SU-DHL-6 (cell line): ENCODE measurements around the gene EPHA6.
"Not testable (repeated sequence)": the region's sequence is repeated elsewhere in the genome, so short reads cannot be mapped to it uniquely, and the experiment has no call there.

Source experiments
- H2AFZ ChIP-seq: fragments of 200-600 bp; sonication (generic); 2 replicates; pipeline ENCODE4 v1.6.1; 2014; ENCODE audit warnings: low read depth, mild to moderate bottlenecking, moderate library complexity, mixed read lengths, antibody characterized with exemption, low read length; ENCODE audit not compliant: severe bottlenecking
- H3F3A ChIP-seq: fragments of 200-600 bp; shearing (Covaris generic); 2 replicates; pipeline ENCODE4 v1.6.0; 2016; ENCODE audit warnings: antibody characterized with exemption, mild to moderate bottlenecking; ENCODE audit not compliant: insufficient read depth
- H3K27ac ChIP-seq: fragments of 200-600 bp; sonication (generic); 2 replicates; pipeline ENCODE4 v1.5.1; 2016; ENCODE audit warnings: low read depth, mild to moderate bottlenecking, low read length, moderate library complexity, mixed read lengths
- H3K27me3 ChIP-seq: fragments of 200-600 bp; sonication (generic), shearing (Covaris generic); 2 replicates; pipeline ENCODE4 v1.6.0; 2014; ENCODE audit warnings: mild to moderate bottlenecking, low read length
- H3K36me3 ChIP-seq: fragments of 200-600 bp; sonication (generic); 2 replicates; pipeline ENCODE4 v1.6.1; 2014; ENCODE audit warnings: mild to moderate bottlenecking, low read length, mixed read lengths
- H3K4me2 ChIP-seq: fragments of 300-600, 200-600 bp; shearing (Covaris generic), sonication (generic); 2 replicates; pipeline ENCODE4 v1.6.0; 2014; ENCODE audit warnings: low read length, low read depth, mild to moderate bottlenecking; ENCODE audit not compliant: poor library complexity, severe bottlenecking
- H3K4me3 ChIP-seq: fragments of 200-600 bp; sonication (generic); 2 replicates; pipeline ENCODE4 v1.5.1; 2014; ENCODE audit warnings: antibody characterized with exemption, low read length, mild to moderate bottlenecking, mixed read lengths; ENCODE audit not compliant: insufficient read depth, poor library complexity, severe bottlenecking
- H3K79me2 ChIP-seq: fragments of 200-600 bp; sonication (generic); 2 replicates; pipeline ENCODE4 v1.6.1; 2014; ENCODE audit warnings: mild to moderate bottlenecking, low read length, moderate library complexity; ENCODE audit not compliant: insufficient read depth
- H3K9ac ChIP-seq: fragments of 200-600 bp; sonication (generic); 2 replicates; pipeline ENCODE4 v1.7.0; 2014; ENCODE audit warnings: mild to moderate bottlenecking, low read length
- H3K9me2 ChIP-seq: fragments of 200-600 bp; sonication (generic); replicated peaks from 2 replicates; pipeline ENCODE4 v1.6.1; 2014; ENCODE audit warnings: low read length; ENCODE audit not compliant: insufficient read depth
- H3K9me3 ChIP-seq: fragments of 200-600 bp; sonication (generic); 2 replicates; pipeline ENCODE4 v1.6.1; 2014; ENCODE audit warnings: low read length, mixed read lengths; ENCODE audit not compliant: insufficient read depth
- H4K20me1 ChIP-seq: fragments of 200-600 bp; sonication (generic); 2 replicates; pipeline ENCODE4 v1.6.1; 2014; ENCODE audit warnings: low read depth, mild to moderate bottlenecking, antibody characterized with exemption, low read length, moderate library complexity, mixed read lengths
- EZH2phosphoT487 ChIP-seq: fragments of 200-600 bp; sonication (generic), shearing (Covaris generic); conservative IDR thresholded peaks from 2 replicates; pipeline ENCODE4 v1.6.1; 2018; ENCODE audit warnings: mild to moderate bottlenecking, antibody characterized with exemption, low read length, moderate library complexity, mixed read lengths
- TF ChIP-seq, protein P1 (sequence below): fragments of 200-600 bp; sonication (generic); IDR thresholded peaks from one replicate; pipeline ENCODE4 v1.5.1; 2017; ENCODE audit warnings: antibody characterized with exemption, mild to moderate bottlenecking, low read length, moderate library complexity; ENCODE audit not compliant: insufficient read depth, poor library complexity, severe bottlenecking

Gene EPHA6

DNA sequence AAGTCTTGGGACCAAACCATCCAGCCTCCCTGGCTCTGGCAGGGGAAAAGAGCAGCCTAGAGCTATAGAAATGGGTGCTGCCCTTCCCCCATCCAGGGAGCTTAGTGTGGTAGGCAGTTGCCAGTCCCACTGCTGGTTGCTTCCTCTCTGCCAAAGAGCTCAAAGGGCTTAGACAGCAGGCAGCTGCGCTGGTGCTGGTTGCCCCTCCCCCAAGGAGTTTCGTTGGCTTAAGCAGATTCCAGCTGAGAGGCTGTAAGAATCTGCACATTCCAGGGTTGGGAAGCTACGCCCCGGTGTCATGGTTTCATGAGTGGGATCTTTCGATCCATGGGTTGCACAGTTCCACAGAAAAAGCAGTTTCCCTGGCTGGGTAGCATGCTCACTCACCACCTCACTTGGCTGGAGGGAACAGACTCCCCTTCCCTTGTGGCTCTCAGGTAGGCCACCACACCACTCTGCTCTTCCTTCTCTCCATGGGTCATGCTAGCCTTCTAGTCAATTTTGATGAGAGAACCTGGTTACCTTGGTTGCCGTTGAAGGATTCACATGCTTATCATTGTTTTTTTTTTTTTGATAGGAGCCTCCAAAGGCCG lies 195.1 kb downstream of the EPHA6 start:
- Histone ChIP-seq H3K27ac (no peak overlapping the region), H2AFZ (no peak overlapping the region), H3K79me2 (no peaks in the 10 kb centered on the region), H3K27me3 (no peaks in the 10 kb centered on the region), H3K9me3 (peaks cover 8% of the 10 kb centered on the region; the same call in 1 of the 2 replicates), H3K4me3 (no peak overlapping the region), H3K9ac (no peak overlapping the region), H3K9me2 (no peaks in the 10 kb centered on the region), H4K20me1 (no peaks in the 10 kb centered on the region), H3K4me2 (no peak overlapping the region), H3F3A (no peaks in the 10 kb centered on the region), H3K36me3 (no peaks in the 10 kb centered on the region)
- TF ChIP-seq, protein P1, sequence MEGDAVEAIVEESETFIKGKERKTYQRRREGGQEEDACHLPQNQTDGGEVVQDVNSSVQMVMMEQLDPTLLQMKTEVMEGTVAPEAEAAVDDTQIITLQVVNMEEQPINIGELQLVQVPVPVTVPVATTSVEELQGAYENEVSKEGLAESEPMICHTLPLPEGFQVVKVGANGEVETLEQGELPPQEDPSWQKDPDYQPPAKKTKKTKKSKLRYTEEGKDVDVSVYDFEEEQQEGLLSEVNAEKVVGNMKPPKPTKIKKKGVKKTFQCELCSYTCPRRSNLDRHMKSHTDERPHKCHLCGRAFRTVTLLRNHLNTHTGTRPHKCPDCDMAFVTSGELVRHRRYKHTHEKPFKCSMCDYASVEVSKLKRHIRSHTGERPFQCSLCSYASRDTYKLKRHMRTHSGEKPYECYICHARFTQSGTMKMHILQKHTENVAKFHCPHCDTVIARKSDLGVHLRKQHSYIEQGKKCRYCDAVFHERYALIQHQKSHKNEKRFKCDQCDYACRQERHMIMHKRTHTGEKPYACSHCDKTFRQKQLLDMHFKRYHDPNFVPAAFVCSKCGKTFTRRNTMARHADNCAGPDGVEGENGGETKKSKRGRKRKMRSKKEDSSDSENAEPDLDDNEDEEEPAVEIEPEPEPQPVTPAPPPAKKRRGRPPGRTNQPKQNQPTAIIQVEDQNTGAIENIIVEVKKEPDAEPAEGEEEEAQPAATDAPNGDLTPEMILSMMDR: no peak
- no peak for TF ChIP-seq EZH2phosphoT487

DNA sequence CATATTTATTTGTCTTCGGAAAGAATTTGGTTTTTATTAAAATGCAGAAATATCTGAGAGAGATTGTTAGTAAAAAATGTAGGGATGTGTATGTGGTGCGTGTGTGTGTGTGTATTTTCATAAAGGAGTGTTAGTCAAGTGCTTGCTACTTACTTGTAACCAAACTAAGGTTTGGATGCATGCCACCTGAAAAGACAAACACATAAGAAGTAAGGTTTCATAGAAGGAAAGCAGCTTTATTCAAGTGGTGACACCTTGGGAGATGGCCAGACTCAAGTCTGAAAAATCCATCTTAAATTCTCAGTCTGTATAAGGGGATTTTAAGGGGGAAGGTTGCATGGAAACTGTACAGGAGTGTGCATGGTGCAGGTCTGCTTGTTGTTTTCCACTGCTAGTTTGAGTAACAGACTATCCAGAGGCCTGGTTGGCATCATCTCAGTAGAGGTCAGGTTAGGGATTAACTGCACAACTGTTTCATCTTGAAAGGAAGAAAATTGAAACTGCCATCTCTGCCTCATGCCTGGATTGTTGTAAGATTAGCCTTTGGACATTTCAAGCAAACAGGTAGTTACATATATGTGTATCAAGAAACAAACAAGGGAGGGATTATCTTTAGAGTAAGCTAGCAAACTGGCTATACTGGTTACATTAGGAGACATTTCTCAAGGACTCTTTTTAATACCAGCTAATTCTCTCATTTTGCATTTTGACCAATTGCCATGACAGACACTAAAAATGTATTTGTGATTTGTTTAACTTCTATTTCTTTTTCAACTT lies 196.7 kb downstream of the EPHA6 start:
- H3K4me3 ChIP-seq: no peak overlapping the region
- peaks cover 8% of the 10 kb centered on the region; the same call in 1 of the 2 replicates for H3K9me3 ChIP-seq
- H4K20me1 ChIP-seq: no peaks in the 10 kb centered on the region
- no peak overlapping the region for H3K27ac ChIP-seq
- no peaks in the 10 kb centered on the region for H3K9me2 ChIP-seq
- TF ChIP-seq, protein P1: no peak
- TF ChIP-seq EZH2phosphoT487: no peak
- no peaks in the 10 kb centered on the region for H3K79me2 ChIP-seq
- no peak overlapping the region for H3K4me2 ChIP-seq
- H3K36me3 ChIP-seq: no peaks in the 10 kb centered on the region
- H2AFZ ChIP-seq: no peak overlapping the region
- no peaks in the 10 kb centered on the region for H3F3A ChIP-seq
- no peaks in the 10 kb centered on the region for H3K27me3 ChIP-seq
- no peak overlapping the region for H3K9ac ChIP-seq

- no peak overlapping the region for H3K9ac ChIP-seq
- H4K20me1 ChIP-seq: no peaks in the 10 kb centered on the region
- H3K27me3 ChIP-seq: no peaks in the 10 kb centered on the region
- H3K4me3 ChIP-seq: no peak overlapping the region
- H3F3A ChIP-seq: no peaks in the 10 kb centered on the region
- TF ChIP-seq, protein P1: no peak
- no peak for TF ChIP-seq EZH2phosphoT487
- H3K9me2 ChIP-seq: no peaks in the 10 kb centered on the region
- H3K27ac ChIP-seq: no peak overlapping the region
- H3K36me3 ChIP-seq: no peaks in the 10 kb centered on the region
- H3K4me2 ChIP-seq: no peak overlapping the region
- no peaks in the 10 kb centered on the region for H3K9me3 ChIP-seq
- peak overlapping the region; percentile 41 for H2AFZ ChIP-seq
- no peaks in the 10 kb centered on the region for H3K79me2 ChIP-seq
Observed at GRCh38 chr3:97021778-97022177, 207.4 kb downstream of the EPHA6 start.

- H3K4me2 ChIP-seq, H3K27ac ChIP-seq, H3K36me3 ChIP-seq, H3K79me2 ChIP-seq, H3K9me2 ChIP-seq, H3K4me3 ChIP-seq, H3F3A ChIP-seq, H3K9me3 ChIP-seq, H3K9ac ChIP-seq, H4K20me1 ChIP-seq, H3K27me3 ChIP-seq, H2AFZ ChIP-seq: not testable (repeated sequence)
Observed at GRCh38 chr3:97025612-97026011, 211.2 kb downstream of the EPHA6 start.
